Measurements from ENCODE around the gene IL18. TPM values are rescaled to one million over a fixed set of nuclear protein-coding genes. Genes with fewer than 3 reads are reported as not detected.

IL18 gene
- total RNA-seq, 4 donors from 2014 or later, result 5.6 to 16.9 (median 6.9) TPM

DNA sequence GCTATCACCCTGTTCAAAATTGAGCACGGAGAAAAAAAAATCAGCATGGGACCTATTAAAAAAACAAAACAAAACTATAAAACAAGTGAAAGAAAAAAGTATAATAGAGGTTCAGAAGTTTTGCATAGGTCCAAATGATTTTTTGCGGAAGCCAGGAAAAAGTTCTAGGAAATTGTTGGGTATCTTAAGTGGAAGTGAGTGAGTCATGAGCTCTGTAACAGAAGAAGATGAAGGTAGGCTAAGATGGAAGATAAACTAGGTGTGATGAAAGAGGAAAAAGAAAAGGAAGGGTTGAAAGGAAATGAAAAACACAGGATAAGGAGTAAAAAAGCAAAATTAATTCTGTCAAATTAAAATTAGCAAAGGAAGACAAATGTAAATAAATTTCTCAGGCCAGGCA, 49.4 kb downstream of the IL18 start:
- ATAC-seq, result no peak
- no peaks in the 10 kb centered on the region for H3K4me1 ChIP-seq
- no peaks in the 10 kb centered on the region for H3K27me3 ChIP-seq
- no peak overlapping the region for H3K27ac ChIP-seq
- H3K9me3 ChIP-seq, result no peaks in the 10 kb centered on the region
- no peak for TF ChIP-seq POLR2A (IDR thresholded peaks at IDR 0.05)
- TF ChIP-seq EP300 (IDR thresholded peaks at IDR 0.05), result no peak
- TF ChIP-seq CTCF (IDR thresholded peaks at IDR 0.05), result no peak
- no peak for TF ChIP-seq POLR2AphosphoS5 (IDR thresholded peaks at IDR 0.05)
- peaks cover 0 to 9% of the 10 kb centered on the region in 2 donors for H3K36me3 ChIP-seq
- WGBS, 2 donors (ENCODE audit: low coverage in 1 of 2), result 90 to 100% methylated on average over 1 to 2 of the region's 2 CpGs
- H3K4me3 ChIP-seq, result no peak overlapping the region

- no peaks in the 10 kb centered on the region for H3K4me1 ChIP-seq
- H3K4me3 ChIP-seq, result no peak overlapping the region
- WGBS, 2 donors (ENCODE audit: low coverage in 1 of 2), result 27 to 62% methylated on average over 3 to 6 of the region's 6 CpGs
- H3K27me3 ChIP-seq, result no peaks in the 10 kb centered on the region
- H3K9me3 ChIP-seq, result no peaks in the 10 kb centered on the region
- peaks cover 0 to 2% of the 10 kb centered on the region in 2 donors for H3K36me3 ChIP-seq
- TF ChIP-seq POLR2A (IDR thresholded peaks at IDR 0.05), result no peak
- no peak for TF ChIP-seq POLR2AphosphoS5 (IDR thresholded peaks at IDR 0.05)
- TF ChIP-seq CTCF (IDR thresholded peaks at IDR 0.05), result peak; percentile 65 to 67 (median 66)
- no peak for TF ChIP-seq EP300 (IDR thresholded peaks at IDR 0.05)
- H3K27ac ChIP-seq, result no peak overlapping the region
- no peak for ATAC-seq
Measured at GRCh38 chr11:112113539-112114457, 50.1 kb downstream of the IL18 start.

- no peaks in the 10 kb centered on the region for H3K9me3 ChIP-seq
- H3K4me1 ChIP-seq, result no peaks in the 10 kb centered on the region
- 76 to 100% methylated on average over 3 to 4 of the region's 8 CpGs for WGBS, 2 donors (ENCODE audit: low coverage in 1 of 2)
- no peak overlapping the region for H3K27ac ChIP-seq
- H3K4me3 ChIP-seq, result no peak overlapping the region
- peaks cover 0 to 11% of the 10 kb centered on the region in 2 donors for H3K36me3 ChIP-seq
- no peak for TF ChIP-seq CTCF (IDR thresholded peaks at IDR 0.05)
- no peak for TF ChIP-seq POLR2AphosphoS5 (IDR thresholded peaks at IDR 0.05)
- no peak for TF ChIP-seq POLR2A (IDR thresholded peaks at IDR 0.05)
- TF ChIP-seq EP300 (IDR thresholded peaks at IDR 0.05), result no peak
- no peaks in the 10 kb centered on the region for H3K27me3 ChIP-seq
- no peak for ATAC-seq
Measured at GRCh38 chr11:112106070-112106469, 57.8 kb downstream of the IL18 start.

DNA sequence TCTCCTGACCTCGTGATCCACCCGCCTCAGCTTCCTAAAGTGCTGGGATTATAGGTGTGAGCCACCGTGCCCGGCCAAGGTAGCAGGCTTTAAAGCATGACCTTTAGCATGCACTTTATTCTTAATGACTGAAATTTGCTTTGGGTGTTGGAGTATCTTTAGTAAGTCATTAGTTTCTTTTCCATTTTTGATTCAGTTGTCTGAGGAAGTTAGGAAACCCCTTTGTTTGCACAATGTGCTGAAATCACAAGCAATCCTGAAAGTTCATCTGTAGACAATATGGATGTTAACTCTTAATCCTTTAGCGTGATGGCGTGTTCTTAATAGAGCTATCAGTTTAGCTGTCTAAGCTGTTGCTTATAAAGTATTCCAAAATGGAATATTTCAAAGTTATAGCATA, 60.4 kb downstream of the IL18 start:
- ATAC-seq, result no peak
- Histone ChIP-seq H3K4me3 (no peak overlapping the region), H3K27ac (no peak overlapping the region), H3K4me1 (no peaks in the 10 kb centered on the region), H3K27me3 (no peaks in the 10 kb centered on the region), H3K36me3 (peaks cover 0 to 23% of the 10 kb centered on the region in 2 donors), H3K9me3 (no peaks in the 10 kb centered on the region)
- WGBS, 2 donors (ENCODE audit: low coverage in 1 of 2), result 81% methylated on average over 2 to 6 of the region's 6 CpGs
- no peak for TF ChIP-seq CTCF (IDR thresholded peaks at IDR 0.05)
- no peak for TF ChIP-seq POLR2AphosphoS5 (IDR thresholded peaks at IDR 0.05)
- TF ChIP-seq EP300 (IDR thresholded peaks at IDR 0.05), result no peak
- TF ChIP-seq POLR2A (IDR thresholded peaks at IDR 0.05), result no peak

GRCh38 chr11:112100462-112100861, 63.4 kb downstream of the IL18 start:
- Histone ChIP-seq H3K27me3 (no peaks in the 10 kb centered on the region), H3K36me3 (peaks cover 0 to 42% of the 10 kb centered on the region in 2 donors), H3K27ac (no peak overlapping the region), H3K4me1 (no peaks in the 10 kb centered on the region), H3K9me3 (no peaks in the 10 kb centered on the region), H3K4me3 (no peak overlapping the region)
- no peak for ATAC-seq
- TF ChIP-seq CTCF (IDR thresholded peaks at IDR 0.05), result no peak
- no peak for TF ChIP-seq EP300 (IDR thresholded peaks at IDR 0.05)
- no peak for TF ChIP-seq POLR2A (IDR thresholded peaks at IDR 0.05)
- no peak for TF ChIP-seq POLR2AphosphoS5 (IDR thresholded peaks at IDR 0.05)
- 30 to 40% methylated on average over 2 of the region's 2 CpGs for WGBS, 2 donors (ENCODE audit: low coverage in 1 of 2)
